ENCODE measurements around the gene SLC16A12.

DNA sequence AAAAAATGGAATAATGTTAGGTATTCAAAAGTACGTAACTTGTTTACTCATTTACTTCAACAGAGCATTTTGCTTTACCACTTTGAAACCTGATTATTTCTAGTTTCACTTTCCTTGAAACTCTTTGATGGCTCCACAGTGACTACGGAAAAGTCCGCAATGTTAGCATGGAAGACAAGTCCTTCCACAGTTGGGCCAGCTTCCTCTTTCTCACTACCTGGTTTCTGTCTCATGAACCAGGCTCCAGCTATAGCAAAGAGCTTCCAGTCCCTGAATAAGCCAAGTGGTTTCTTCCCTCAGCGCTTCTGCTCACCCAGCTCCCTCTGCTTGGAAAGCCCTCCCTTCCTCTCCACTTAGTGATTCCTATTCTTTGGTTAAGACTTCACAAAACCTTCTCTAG, 44.8 kb upstream of the SLC16A12 start:
- TF ChIP-seq POLR2A (IDR thresholded peaks at IDR 0.05) (no peak), POLR2AphosphoS5 (IDR thresholded peaks at IDR 0.05) (no peak), EP300 (IDR thresholded peaks at IDR 0.05) (no peak)
- TF ChIP-seq, protein P1, sequence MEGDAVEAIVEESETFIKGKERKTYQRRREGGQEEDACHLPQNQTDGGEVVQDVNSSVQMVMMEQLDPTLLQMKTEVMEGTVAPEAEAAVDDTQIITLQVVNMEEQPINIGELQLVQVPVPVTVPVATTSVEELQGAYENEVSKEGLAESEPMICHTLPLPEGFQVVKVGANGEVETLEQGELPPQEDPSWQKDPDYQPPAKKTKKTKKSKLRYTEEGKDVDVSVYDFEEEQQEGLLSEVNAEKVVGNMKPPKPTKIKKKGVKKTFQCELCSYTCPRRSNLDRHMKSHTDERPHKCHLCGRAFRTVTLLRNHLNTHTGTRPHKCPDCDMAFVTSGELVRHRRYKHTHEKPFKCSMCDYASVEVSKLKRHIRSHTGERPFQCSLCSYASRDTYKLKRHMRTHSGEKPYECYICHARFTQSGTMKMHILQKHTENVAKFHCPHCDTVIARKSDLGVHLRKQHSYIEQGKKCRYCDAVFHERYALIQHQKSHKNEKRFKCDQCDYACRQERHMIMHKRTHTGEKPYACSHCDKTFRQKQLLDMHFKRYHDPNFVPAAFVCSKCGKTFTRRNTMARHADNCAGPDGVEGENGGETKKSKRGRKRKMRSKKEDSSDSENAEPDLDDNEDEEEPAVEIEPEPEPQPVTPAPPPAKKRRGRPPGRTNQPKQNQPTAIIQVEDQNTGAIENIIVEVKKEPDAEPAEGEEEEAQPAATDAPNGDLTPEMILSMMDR (IDR thresholded peaks at IDR 0.05): no peak
